RPMI7951 (cell line): ENCODE results near the gene CASZ1. TPM values are rescaled to one million over a fixed set of nuclear protein-coding genes. Genes with fewer than 3 reads are reported as not detected.

Experiments
- DNase-seq: peaks from one replicate; pipeline ENCODE4 v3.0.0-alpha.2; 2012; ENCODE audit warnings: low read depth
- total RNA-seq: library from RNA; depleted of rRNA; stranded (reverse); fragments of >200 nt; shearing (Covaris generic); gene quantifications from 2 replicates; pipeline ENCODE4 v1.2.3, GENCODE V29; 2014

Gene CASZ1
- total RNA-seq, 1 experiment from 2014 or later, result under 0.01 TPM

DNA sequence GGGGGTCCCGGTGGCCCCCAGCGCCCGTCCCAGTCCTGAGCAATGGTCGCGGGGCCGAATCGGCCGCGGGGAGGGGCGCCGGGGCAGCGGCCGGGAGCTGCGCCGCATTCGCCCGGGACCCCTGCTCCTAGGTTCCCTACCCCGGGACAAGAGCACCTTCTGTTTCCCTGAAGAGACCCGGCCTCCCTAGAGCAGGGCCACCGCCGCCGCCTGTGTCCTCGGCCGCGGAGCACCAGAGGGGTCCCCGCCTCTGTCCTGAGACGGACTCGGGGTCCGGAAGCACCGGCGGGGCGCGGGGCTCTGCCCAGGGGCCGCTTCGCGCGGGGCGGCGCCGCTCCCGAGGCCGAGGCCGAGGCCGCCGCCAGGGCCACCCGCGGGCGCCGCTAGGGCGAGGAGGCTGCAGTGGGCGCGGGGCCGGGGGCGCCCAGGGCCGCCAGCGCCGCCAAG is 157.9 kb downstream of the CASZ1 start:
- no peak for DNase-seq

DNA sequence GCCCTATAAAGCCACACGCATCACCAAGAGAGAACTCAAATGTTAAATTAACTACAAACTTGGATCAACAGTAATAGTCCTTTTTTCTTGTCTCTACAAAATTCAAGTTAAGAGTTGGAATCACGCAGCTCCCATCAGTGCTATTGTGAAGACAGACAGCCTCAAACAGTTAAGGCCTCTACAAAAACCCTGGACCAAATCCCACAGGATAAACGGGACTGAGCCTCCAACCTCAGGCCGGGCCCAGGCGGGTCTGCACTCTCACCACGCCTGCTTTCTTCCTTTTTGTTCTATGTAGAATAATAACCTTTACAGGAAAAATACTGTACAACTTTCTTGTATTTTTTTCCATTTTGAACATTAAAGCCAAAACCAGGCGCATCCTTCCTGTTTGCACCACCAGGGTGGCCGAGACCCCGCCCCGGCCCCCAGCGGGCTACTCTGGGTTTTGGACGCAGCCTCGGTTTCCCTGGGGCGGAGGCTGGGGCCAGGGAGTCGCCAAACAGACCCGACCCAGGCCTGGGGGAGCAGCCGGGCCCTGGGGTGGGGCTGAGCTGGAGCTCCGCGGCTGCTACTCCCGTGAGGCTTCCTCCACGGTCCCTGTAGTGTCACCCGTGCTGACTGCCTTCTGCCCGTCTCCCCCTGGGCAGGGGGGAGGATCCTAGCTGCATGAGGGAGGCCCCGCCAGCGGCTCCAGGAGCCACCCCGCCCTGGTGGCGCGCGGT is 158.4 kb downstream of the CASZ1 start:
- no peak for DNase-seq

DNA sequence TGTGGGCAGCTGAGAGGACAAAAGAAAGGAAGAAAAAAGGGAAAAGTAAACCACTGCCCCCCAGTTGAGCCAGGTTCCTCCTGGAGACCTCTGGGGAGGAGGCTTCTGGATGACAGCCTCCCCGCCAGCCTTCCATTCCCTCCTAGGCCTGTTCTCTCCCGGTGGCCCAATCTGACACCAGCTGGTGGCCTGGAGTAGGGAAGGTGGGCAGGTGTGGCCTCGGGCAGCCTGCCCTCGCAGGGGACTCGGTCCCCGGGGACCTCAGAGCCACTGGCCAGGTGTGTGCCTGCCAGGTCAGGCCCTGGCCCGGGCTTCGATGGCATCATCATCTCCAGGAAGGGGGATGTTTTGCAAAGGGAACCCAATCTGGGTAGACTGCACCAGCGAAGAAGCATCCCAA is 159.0 kb downstream of the CASZ1 start:
- DNase-seq, result no peak

DNA sequence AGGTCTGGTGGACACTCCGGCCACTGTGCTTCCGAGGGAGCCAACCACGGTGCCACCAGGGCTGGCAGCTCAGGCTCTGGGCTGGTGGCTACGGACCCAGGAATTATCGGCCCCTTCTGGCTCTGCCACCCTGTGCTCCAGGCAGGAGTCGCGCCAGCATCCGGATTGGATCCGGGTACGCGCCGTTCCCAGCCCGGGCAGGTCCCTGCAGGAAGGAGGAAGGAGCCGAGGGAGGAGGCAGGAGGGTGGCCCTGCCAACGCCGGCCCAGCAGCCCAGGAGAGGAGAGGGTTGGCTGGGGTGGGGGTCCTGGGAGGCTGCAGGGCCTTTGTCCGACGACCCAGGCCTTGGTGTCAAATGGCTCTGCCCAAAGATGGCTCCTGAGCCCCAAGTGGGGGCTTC is 160.5 kb downstream of the CASZ1 start:
- no peak for DNase-seq

DNA sequence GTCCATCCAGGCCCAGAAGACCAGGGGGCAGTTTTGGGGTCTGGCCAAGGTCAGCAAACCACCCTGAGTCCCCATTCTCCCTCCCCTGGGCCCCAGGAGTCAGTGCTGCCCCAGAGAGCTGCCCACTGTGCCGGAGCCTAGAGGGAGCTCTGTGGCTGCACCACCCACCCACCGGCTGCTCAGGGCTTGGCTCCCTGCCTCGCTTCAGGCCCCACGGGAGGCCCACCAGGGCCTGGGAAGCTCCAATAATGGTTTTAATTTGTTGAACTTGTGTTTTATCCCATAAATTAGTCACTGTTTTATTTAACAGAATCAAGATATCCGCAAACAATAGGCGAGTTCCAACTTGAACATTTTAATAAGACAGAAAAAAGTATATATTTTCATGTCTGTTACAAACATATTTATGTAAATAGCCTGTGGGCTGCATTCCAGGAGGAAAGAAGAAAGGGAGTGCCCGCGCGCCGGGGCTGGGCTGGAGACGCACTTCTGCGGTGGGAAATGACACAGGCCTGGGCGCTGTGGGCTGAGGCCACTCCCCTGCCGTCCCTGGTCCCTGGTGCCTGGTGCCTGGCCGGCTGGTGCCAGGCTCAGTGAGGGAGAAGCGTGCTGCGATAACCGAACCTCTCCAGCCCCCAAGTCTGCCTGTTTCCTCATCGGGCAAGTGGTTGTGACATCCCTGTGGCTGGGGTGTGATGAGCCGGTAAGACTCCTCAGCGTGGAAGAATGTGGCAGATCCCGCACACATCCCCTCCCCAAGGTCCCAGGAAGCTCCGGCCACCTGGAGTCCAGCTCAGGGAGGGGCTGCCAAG is 161.2 kb downstream of the CASZ1 start:
- DNase-seq, result no peak

DNA sequence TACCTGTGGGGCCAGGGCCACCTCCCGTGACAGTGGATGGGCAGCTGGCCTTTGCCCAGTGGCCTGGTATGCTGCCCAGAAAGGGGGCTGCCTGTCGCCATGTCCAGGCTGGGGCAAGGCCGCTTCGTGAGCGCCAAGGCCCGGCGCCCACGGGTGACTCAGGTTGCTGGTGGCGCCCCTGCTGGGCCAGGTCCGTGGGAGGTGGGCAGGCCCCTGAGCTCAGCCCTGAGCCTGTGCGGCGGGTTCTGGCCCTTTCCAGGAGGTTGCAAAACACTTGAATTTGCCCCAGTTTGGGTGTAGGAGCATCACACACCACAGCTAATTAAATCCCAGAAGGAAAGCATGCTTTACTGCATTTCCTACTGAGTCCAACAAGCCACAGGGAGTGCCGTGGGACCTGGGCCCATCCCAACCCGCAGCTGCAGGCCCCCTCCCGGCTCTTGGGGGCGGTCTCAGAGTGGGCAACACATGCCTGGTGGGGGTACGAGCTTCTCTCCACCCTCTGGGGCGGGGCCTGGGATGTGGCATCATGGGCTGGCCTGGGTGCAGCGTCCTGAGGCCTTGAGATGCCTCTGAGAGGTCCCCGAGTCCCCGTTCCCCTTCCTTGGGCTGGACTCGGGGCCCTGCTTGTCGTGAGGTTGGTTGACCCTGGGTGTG is 161.9 kb downstream of the CASZ1 start:
- no peak for DNase-seq

DNA sequence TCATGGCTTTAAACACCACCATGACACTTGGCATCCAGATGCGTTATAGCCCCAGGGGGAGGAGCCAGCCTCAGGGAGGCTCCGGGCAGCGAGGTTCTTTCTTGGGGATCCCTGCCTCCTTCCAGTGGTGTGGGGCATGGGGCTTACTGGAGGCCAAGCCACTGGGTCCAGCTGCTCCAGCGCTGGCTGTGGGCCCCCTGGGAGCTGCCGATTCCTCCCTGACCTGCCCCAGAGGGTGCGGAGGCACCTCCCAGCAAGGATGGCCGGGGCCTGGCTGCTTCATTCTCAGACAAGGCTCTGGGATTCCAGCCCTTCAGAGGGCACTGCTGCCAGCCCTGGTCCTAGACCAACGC is 162.4 kb downstream of the CASZ1 start:
- no peak for DNase-seq

DNA sequence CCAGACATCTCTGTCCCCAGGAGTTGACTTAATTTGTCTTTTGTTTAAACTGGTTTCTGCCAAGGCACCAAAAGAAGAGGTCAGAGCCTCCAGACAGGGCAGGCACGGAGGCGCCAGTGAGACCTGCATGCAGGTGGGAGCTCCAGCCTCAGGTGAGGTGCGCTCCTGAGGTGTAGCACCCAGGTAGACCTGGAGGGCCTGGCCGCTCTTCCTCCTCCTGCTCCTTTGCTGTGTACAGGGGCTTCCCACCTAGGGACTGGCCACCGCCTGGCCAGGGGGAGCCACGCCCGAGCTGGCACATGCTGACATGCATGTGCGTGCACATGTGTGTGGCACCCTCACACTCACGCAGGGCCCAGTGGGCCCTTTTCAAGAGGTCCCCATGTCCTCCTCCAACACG is 163.0 kb downstream of the CASZ1 start:
- no peak for DNase-seq

DNA sequence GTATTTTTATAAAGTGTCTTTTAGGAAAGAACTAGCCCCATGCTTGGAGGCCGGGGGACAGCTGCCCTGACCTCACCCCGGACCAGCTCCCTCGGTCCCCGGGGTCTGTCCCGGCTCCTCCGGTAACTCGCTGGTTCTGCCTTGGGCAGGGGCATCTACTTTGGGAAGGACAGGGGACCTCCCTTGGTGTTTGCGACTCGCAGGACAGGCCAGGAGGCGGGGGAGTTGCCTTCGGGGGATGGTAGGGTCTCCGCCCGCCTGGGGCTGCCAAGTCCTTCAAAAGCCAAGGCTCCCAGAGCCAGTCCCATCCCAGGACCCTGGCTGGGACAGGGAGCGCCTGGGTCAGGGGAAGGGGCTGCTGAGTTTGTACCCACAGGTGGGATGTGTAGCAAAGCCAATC is 163.8 kb downstream of the CASZ1 start:
- DNase-seq, result no peak

DNA sequence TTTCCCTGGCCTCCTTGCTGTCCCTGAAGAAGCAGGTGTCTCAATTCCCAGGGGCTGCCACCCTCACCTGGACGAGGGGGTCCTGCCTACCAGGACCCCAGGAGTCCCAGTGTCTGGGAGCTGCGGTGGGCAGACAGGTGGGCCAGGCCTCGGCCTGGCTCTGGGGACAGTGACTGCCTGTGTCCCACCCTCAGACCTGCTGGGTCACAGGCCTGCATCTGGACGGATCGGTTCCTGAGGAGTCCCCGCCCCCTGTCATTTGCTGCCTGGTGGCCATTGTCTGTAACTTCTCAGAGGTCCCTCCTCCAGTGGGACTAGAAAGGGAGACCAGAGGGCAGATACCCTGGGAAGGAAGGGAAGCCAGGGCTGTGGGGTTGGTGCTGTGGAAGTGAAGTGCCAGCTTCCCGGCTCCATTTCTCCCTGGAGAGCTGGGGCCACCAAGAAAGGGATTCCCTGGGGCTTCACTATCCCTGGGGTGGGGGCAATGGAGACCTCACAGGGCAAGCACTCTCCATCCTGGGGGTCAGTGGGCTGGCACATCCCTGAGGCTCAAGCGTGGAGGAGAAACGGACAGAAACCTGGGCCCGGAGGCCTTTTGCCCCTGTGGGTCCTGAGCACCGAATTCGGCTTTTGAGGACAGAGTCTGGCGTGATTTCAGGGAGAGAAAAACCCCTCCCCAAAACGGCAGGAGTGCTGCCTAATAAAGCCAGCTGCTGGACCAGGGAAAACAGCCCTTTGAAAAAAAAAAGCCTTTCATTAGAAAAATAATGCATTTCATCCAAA is 164.4 kb downstream of the CASZ1 start:
- DNase-seq, result no peak

DNA sequence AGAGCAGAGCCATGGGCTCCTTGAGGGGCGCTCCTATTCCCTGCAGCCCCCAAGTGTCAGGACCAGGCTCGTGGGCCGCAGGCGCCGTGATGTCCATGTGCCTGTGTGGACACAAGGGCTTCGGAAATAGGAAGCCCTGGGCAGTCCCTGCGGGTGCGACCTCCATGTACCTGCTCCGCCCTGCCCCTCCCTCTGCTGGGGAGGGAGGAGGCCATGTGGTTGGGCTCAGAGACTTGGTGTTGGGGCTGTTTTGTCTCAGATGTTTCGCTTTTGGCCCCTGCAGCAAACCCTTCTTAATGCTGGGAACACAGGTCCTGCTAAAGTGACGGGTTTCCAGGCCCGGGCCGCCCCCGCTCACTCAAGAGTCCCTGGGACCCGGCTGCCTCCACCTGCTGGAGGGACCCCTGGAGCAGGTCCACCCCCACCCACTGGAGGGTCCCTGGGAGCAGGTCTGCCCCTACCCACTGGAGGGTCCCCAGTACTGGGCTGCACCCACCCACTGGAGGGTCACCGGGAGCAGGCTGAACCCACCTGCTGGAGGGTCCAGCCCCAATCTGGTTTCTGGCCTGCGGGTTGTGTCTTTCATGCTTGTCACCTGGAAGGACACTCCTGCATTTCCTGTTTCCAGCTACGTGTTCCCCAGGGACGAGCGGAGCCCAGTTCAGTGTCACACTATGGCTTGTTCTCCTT is 165.2 kb downstream of the CASZ1 start:
- no peak for DNase-seq

DNA sequence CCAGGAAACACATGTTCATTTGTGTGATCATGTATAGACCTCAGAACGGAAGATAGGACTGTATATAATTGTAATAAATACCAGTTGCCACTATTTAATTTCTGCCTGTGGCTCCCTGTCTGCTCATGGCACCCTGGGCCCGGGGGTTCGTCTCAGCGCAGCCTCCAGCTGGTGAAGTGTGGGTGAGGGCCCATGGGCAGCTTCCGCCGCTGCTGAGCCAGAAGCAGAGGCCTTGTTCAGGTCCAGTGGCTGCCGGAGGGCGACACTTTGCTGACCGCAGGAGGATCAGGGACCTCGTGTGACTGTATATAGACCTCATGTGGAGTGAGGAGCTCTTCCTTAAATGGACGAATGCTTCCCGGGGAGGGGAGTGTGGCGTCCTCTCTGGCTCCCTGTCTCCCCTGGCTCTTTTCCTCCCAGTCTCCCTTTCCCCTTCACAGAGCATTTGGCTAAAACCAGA is 165.8 kb downstream of the CASZ1 start:
- DNase-seq, result no peak

DNA sequence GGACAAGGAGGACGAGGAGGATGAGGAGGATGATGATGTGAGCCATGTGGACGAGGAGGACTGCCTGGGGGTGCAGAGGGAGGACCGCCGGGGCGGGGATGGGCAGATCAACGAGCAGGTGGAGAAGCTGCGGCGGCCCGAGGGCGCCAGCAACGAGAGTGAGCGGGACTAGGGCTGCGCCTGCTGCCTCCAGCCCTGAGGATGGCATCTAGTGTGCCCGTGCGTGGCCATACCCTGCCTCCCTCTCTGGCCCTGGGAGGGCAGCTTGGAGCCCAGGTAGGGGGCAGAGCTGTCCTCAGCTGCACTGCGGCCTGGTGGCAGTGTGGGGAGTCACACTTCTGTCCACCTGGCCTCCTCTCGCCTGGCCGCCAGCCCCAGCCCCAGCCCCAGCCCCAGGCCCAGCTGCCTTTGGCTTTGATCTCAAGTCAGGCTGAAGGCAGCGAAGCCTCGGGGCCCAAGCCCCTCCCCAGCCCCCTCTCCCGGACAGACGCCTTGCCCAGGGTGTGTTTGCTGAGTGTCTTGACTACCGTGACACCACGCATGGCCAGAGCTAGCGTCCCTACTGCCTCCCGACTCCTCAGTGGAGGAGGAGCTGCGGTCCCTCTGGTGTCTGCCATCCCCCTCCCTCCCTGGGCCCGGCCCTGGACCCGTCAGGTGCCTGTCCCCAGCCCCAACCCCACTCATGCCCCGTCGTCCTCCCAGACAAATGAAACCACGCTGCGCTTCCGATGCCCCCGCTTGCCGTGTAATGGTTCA is 166.5 kb downstream of the CASZ1 start:
- no peak for DNase-seq

DNA sequence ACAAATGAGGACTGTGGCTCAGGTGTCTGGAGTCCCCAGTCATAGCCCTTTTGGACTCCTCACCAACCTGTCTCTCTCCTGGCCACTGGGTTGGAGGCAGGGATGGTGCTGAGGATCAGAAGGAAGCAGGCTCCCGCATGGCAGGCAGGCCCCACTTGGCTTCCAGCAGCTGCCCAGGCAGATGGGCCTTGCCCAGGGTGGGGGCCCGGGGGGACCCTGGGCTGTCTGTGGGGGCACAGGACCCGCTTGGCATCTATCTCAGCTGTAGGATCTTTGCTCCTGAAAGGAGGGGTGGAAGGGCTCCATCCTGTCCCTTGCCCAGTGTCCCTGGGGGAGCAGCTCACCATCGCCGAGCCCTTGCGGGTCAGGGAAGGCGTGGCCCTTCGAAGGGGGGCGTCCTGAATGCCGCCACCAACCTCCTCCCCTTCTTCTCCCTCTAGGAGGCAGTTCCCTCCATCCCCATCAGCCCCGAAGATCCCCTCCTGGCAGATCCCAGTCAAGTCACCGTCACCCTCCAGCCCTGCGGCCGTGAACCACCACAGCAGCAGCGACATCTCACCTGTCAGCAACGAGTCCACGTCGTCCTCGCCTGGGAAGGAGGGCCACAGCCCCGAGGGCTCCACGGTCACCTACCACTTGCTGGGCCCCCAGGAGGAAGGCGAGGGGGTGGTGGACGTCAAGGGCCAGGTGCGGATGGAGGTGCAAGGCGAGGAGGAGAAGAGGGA is 167.2 kb downstream of the CASZ1 start:
- no peak for DNase-seq

DNA sequence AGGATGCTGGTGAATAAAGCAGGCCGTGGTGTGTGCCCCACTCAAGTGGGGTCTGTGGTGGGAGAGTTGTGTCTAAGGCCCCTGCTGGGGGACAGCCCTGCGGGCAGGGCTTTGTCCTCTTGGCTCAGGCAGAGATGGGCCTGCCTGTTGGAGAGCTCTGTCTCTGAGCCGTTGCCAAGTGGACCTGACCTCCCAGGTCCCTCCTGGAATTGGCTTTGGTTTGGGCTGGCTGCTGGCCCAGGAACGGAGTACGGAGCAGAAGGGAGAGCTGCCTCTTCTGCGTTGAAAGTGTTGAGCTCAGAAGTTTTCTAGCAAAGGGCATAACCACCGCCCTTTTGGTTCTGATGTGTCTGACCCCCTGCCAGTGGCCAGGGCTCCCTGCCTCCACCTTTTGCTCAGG is 167.8 kb downstream of the CASZ1 start:
- DNase-seq, result no peak

DNA sequence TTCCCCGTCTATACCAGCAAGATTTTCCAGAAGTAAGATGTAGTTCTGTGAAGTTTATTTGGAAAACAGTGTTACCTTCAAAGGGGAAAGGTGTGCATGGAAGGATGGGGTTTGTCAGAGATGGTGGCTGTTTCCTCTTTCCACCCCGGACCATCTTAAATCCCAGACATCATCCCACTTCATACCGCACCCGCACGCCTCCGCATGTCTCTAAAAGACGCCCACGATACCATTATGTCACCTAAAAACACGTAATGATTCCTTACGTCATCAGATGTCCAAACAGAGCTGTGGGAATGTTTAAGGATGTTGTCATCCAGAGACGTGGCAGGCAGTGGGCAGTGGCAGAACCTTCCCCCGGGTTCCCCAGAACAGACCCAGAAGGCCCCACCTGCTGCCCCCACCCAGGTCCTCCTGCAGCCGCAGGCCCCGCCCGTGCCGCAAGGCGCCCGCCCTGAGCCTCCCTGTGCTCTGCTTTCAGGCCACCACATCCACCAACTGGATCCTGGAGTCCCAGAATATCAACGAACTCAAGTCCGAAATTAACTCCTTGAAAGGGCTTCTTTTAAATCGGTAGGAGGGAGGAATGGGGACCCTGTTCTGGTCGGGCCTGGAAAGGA is 169.5 kb downstream of the CASZ1 start:
- no peak for DNase-seq

DNA sequence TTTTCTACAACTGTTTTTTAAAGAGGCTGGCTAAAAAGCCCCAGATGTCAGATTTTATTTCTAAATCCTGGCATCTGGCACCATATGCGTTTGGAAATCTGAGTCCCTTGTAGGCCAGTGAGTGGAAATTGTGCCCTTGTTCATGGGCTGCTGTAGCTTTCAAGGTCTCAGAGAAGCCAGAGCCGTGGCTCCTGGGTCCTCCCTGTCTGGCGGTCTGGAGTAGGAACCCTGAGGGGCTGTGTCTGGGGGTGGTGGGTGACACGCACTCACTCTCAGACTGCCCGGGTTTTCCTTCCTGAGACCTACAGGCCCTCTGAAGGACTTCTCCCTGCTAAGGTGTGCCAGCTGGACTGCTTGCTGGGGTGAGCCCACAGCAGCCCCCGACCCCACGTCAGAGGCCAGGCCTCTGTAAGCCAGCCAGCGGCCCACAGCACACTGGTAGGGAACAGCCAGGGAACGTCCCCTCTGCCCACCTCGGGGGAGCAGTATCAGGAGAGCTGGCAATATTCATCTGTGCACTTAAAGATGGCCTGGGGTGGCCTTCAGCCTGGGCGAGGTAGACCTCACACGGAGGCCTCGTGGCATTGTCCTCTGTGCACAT is 170.2 kb downstream of the CASZ1 start:
- DNase-seq, result no peak

DNA sequence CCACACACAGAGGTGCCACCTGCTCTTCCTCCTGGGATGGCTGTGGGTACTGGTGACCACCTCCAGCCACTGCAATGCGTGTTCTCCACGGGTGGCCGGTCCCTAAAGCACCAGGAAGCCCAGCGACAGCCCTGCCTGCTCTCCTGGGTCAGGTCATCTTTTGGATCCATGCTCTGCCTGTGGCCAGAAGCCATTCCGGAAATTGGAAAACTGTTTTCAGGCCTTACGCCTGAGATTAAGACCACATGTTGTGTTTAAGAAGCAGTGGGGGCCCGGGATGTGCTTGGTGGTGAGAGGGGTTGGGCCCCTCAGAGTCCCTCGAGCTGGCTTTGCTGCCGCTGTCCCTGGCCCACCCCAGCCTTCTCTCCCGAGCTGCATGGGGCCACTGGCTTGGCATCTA is 170.9 kb downstream of the CASZ1 start:
- DNase-seq, result no peak

DNA sequence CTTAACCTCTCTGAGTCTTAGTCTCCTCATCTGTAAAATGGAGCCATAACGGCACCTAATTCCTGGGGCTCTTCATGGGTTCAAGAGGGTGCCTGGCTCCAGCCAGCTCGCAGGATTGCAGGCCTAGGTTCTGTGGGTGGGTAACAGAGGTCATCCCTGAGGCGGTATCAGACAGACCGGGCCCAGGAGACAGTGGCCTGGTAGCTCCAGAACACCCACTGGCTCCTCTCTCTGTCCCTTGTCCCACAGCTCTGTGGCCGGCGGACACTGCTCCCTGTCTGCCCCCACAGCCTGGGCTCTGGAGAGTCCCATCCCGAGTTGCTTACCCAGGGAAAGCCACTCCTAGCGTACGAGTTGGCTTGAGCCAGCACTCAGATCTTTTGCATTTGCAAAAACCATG is 171.4 kb downstream of the CASZ1 start:
- DNase-seq, result no peak
